GM18873 (cell line): ENCODE data around the gene TTLL11.

Experiments used
- ATAC-seq: cut with Tn5 transposase; IDR thresholded peaks from one replicate; pipeline ENCODE4 v1.9.1; 2021; ENCODE audit warnings: mild to moderate bottlenecking, moderate library complexity, moderate number of reproducible peaks; ENCODE audit not compliant: unreplicated experiment, low FRiP score

The TTLL11 gene, protein sequence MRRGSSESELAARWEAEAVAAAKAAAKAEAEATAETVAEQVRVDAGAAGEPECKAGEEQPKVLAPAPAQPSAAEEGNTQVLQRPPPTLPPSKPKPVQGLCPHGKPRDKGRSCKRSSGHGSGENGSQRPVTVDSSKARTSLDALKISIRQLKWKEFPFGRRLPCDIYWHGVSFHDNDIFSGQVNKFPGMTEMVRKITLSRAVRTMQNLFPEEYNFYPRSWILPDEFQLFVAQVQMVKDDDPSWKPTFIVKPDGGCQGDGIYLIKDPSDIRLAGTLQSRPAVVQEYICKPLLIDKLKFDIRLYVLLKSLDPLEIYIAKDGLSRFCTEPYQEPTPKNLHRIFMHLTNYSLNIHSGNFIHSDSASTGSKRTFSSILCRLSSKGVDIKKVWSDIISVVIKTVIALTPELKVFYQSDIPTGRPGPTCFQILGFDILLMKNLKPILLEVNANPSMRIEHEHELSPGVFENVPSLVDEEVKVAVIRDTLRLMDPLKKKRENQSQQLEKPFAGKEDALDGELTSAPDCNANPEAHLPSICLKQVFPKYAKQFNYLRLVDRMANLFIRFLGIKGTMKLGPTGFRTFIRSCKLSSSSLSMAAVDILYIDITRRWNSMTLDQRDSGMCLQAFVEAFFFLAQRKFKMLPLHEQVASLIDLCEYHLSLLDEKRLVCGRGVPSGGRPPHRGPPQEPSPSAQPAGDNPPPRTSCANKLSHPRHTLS

DNA sequence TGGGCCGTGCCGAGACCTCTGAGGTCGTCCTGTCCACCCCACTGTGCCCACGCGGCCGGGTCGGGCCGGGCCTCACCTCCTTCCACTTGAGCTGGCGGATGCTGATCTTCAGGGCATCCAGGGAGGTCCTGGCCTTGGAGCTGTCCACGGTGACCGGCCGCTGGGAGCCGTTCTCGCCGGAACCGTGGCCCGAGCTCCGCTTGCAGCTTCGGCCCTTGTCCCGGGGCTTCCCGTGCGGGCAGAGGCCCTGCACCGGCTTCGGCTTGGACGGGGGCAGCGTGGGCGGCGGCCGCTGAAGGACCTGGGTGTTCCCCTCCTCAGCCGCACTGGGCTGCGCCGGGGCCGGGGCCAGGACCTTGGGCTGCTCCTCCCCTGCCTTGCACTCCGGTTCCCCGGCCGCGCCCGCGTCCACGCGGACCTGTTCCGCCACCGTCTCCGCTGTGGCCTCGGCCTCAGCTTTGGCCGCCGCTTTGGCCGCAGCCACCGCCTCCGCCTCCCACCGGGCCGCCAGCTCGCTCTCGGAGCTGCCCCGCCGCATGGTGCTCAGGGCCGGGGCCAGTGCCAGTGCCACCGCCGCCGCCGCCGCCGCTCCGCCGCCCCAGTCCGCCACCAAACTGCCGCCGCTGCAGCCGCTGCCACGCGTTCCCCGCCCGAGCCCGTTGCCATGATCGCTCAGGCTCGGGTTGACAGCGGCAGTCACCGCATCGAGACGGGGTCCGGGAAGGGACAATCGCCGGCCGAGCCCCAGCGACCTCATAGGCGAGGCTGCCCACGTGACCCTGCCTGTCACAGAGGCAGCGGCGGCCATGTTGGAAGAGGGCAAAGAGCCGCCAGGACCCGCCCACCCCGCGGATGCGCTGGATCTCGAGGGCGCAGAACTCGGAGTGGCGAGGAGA lies at the start of gene TTLL11:
TSS of gene TTLL11 (minus strand) at position 698 of the 896 bp plus-strand sequence. CDS start at position 538, 160 bp downstream.
- peak; percentile 82 for ATAC-seq

DNA sequence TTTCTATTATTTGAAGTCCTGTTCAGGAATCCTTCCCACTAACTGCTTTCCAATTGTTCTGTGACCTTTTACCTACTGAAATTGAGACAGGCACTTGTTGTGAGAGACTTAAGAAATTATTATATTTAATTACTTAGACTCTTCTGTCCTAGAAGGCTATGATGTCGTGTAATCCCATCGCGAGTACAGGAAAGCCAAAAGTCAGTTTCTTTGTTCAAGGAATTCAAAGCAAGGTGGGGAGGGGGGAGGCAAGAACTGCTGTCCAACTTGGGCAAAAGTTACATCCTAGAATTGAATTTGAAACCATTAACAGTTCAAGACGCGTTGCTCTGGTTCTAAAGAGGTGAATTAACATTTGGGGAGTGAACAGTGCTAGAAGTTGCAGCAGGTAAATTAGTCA lies 48.6 kb upstream of the TTLL11 start:
- no peak for ATAC-seq

DNA sequence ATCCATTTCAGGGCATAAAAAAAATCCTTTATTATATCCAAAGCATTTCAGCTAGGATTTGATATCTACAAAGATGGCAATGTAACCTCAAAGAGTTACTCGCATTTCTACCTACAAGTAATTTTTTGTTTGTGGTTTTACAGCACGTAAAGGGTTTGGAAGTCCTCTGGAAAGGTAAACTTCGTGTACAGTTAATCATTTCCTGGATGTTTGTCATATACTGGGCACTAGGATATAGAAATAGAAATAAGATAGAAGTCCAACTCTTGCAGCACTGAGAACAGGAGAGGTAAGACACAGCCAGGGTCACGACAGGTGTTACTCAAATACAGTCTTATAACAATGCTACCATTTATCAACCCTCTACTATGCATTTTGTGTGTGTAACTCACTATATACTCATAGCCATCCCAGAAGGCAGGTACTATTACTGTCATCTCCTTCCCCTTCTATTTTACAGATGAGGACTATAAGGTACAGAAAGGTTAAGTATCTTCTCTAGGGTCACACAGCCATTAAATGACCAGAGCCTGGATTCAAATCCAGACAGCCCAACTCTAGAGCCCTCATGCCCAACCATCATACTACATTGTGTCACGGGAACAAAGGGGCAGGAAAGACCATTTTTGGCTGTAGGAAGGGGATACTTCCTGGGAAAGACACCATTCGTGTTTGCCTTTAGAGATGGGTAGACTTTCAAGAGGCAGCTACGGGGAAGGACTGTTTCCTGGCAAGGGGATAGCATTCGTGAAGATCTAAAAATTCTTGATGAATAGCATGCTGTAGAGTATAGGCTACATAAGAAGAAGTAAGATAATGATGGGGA lies 47.5 kb upstream of the TTLL11 start:
- ATAC-seq = no peak

DNA sequence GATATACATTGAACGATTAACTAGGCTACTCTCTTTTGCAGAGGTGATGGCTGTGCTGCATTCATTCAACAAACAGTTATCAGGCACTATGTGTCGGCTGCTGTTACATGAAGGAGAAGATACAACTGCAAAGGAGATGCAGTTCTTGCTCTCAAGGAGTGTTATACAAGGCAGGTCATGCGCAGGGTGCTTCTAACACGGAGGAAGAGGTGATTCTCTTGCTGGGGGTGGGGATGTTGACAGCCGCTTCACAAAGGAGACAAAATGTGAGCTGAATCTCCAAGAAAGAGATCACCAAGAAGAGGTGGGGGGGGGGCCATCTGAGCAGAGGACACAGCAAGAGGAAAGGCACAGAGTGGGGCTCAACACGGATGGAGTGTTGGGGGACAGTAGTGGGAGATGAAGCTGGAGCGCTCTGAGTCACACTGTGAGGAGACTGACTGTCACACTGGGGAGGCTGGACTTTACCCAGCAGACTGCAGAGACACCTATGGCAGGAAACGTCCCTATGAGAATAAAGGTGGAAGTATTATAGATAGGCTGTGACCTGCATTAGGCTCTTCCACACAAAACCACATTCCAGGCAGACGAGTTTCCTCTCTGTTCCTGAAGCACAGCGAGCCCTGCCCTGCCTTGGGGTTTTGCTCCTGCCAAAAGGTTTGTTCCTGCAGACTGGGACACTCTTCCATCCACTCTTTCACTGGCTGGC lies 45.6 kb upstream of the TTLL11 start:
- ATAC-seq = no peak

DNA sequence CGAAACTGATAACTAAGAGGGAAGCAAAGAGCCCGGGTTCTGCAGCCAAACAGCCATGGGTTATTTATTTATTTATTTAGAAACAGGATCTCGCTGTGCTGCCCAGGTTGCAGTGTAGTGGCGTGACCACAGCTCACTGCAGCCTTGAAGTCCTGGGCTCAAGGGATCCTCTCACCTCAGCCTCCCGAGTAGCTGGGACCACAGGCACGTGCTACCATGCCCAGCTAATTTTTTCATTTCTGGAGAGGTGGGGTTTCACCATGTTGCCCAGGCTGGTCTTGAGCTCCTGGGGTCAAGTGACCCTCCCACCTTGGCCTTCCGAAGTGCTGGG lies 42.4 kb upstream of the TTLL11 start:
- no peak for ATAC-seq

DNA sequence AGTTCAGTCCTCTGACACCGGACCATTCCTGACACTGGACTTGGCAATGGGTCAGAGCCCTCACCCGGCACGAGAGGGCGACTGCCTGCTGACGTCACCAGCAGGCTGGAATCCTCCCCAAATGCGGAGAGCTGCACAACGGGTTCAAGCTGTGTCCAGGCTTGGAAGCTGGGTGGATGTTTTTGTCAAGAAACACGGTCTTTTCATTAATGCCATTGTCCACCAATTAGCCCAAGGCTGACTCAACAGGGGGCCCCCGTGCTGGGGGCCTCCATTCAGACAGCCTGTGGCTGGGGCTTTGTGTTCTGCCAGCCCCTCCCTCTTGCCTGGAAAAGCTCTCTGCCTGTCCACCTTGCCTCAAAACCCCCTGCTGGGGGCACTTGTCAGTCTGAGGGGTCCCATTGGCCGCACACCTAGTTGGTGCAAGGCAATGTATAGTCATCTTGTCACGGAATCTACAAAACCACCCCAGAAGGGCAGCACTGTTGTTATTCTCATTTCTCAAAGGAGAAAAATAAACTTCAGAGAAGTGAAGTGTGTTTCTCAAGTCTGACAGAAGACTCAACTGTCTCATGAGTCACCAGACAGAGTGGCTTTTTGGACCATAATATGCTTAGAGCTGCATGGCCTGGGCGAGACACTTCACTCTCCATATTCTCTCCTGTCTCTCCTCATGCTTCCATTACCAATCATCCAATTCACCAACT lies 41.9 kb upstream of the TTLL11 start:
- no peak for ATAC-seq

DNA sequence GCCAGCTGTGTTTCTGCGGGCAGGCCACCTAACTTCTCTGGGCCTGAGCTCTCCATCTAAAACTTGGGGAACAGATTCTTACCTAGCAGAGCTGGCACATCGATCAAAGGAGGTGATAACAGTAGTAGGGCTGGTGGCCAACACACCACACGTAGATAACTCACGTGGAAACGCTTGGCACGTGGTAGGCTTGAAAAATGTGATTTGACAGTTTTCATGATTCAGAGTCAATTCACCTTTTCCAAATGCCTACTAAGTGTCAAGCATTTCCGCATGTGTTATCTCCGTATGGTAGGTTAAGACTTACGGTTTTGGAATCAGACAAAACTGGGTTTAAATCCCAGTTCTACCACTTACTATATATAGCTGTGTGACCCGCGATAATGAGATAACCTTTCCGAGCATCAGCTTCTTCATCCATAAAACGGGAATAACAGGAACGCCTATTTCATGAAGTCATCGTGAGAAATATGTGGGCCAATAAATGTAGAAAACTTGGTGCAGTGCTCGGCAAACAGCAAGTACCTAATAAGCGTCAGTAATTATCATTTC lies 41.0 kb upstream of the TTLL11 start:
- ATAC-seq = no peak

DNA sequence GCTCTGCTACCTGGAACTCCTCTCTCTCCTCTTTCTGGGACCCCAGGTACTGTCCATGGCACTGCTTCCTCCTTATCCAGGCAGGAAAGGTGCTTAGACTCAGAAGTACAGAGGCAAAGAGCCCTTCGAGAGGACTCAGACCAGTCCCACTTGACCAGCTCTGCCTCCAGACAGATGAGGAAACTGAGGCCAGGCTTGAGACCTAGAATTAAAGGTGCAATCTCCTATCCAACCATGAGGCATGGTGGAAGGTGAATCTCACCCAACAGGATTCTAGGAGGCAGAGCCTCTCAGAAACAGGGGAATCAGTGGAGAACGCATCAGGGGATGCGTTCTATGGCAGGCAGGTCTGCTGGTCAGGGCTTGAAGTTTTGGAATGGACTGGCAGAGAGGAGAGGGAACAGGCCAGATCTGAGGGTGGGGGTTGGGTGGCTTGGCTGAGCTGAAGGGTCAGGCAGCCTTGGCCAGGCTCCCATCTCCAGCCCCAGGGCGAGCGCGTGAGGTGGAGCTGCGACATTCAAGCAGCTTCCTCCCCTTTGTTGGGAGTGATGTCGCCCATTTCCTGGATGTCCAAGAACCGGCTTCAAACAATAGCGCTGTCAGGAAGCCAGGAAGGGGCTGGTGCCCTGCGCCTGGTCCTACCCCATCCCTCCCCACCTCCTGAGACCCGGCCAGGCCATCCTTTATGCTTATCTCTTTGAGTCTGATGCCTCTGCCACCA lies 40.3 kb upstream of the TTLL11 start:
- no peak for ATAC-seq

DNA sequence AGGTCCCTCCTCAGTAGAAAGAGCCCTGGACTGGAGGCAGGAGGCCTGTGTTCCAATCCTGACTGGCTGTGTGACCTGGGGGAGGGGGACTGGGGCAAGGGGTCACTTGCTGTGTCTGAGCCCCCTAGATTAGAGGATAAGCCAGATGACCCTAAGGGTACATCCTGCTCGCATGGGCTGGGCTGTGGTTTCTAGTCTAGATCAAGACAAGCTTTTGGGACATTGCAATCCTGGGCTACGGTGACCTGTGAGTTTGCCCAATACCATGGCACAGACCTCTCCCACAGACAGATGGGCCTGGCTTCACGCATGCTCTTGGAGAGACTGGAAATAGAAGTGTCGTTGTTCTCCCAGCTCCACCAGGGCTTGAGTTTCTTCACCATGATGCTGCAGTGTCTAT lies 39.4 kb upstream of the TTLL11 start:
- ATAC-seq = no peak

DNA sequence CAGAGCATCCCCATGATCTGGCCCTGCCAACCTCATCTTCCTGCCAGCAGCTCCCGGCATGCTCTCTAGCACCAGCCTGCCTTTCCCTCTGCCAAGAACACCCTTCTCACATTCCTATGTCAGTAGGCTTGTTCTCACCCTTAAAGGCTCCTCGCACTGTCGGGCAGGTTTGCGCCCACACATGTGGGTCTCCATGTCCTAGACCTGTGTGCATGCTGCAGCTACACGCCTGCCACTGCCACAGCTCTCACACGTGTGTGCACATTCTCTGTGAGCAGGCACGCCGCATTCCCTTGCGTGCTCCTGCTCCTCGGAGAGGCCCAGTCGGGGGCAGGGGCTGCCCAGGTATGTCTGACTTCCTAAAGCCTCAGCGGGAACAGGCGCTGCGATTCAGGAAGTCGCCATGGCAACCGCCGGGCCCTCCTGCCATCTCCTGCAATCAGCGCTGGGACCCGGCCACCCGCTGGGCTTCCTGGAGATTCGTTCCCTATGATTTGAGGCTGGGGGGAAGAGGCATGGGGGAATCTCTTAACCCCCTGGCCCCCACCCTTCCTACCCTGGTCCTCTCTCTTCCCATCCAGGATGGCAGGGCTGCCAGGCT lies 38.4 kb upstream of the TTLL11 start:
- no peak for ATAC-seq

DNA sequence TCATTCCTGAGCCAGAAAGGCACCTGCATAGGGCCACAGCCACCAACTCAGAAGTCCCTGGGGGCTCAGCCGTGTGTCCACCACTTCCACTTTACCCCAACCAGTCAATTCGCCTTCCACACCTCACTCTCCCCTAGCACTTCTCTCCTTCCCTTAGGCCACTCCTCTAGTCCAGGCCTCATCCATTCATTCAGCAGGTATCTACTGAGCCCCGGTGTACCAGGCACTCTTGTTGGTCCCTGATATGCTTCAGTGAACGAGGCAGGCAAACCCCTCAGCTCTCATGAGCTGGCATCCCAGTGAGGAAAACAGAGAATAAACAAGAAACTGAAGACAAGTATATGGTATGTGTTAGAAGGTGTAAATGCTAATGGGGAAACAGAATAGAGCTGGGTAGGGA lies 37.7 kb upstream of the TTLL11 start:
- no peak for ATAC-seq

DNA sequence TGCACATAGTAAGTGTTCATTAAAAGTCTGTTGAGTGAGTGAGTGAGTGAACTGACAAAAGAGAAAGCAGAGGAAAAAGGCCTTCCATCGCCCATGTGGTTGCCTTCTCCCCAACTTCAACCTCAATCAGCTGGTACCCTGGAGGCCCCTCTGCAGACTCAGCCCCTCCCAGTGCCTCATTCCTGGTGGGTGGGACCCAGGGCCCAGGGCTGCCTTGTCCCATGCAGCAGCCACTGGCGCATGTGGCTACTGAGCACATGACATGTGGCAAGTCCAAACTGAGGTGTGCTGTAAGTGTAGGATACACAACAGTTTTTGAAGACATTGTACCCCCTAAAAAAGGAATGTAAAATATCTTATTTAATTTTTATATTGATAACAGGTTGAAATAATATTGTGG lies 36.9 kb upstream of the TTLL11 start:
- ATAC-seq = no peak

DNA sequence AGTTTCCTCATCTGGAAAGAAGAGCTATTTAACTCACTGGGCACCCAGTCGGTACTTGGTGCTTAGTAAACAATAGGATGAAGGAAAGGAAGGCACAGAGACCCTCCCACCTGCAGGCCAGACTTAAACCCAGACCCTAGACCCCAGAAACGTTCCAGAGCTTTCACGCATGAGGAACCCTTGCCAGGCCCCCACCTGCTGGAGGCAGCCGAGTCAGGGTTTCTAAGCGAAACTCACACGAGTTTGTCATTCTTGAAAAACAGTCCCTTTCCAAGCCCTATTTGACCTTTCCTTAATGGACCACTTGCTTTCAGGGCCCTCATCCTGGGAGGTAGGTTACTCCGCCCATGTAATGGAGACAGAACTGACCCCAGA lies 35.8 kb upstream of the TTLL11 start:
- ATAC-seq = no peak

DNA sequence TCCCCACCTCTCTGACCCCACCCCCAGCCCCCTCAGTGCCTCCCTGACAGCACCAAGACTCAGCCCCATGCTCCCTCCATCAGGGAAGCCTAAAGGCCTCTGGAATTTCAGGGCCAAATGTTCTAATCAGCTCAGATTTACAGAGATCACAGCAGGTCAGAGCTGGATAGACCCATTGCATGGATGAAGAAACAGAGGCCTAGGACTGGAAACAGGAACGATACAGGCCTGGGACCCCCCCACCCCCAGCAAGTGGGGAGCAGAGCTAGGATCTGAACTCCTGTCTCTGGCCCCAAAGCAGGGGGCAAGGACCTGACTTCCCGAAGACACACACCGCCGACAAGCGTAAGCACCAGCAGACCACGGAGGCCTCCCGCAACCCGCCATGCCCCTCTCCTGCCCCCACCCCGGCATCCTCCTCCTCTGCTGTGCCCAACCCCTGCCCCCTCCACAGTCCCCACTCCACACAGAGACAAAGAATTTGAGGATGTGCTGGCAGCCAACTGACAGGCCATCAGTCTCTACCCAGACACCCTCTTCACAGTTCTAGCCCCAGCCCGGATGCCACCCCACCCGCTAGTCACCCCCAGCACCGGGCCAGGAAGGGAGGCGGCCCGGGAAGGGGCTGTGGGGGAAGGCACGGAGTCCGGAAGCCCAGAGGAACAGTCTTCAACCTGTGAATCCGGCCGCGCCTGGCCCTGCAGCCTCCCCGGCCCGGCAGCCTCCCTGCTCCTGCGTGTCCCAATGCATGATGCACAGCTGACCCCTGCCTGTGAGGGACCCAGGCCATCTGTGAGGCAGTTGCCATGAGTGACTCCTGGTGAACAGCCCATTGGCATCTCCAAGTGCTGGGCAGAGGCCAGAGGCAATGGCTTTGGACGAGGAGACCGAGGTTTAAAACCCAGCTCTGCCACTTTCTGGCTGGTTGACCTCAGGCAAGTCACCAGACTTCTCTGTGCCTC lies 35.2 kb upstream of the TTLL11 start:
- no peak for ATAC-seq

DNA sequence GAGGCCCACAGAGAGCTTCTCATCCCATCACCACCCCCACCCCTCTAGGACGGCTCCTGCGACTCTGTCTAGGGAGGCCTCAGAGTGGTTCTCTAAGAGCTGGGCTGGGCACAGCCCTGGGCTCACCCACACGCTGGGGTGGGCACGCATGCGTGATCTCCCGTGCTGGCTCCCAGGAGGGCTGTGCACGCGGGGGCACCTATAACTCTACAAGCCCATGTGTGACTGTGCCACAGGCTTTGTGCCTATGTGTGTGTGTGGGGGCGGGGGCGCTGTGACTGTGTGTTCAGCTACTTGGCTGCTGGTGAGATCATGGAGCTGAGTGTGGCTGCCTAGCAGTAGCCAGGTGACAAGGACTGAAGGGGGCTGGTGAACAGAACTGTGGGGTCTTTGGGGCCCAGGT lies 34.3 kb upstream of the TTLL11 start:
- no peak for ATAC-seq
